NAMALWA (cell line): Measurements from ENCODE around the gene CACTIN.
A peak's percentile ranks its signal among the peaks of the same experiment; 100 is the strongest.
"Not testable (repeated sequence)": the region's sequence is repeated elsewhere in the genome, so short reads cannot be mapped to it uniquely, and the experiment has no call there.

ENCODE experiments used
- DNase-seq: peaks from one replicate; pipeline ENCODE4 v3.0.0-alpha.2; 2015; ENCODE audit warnings: low spot score

Gene CACTIN

DNA sequence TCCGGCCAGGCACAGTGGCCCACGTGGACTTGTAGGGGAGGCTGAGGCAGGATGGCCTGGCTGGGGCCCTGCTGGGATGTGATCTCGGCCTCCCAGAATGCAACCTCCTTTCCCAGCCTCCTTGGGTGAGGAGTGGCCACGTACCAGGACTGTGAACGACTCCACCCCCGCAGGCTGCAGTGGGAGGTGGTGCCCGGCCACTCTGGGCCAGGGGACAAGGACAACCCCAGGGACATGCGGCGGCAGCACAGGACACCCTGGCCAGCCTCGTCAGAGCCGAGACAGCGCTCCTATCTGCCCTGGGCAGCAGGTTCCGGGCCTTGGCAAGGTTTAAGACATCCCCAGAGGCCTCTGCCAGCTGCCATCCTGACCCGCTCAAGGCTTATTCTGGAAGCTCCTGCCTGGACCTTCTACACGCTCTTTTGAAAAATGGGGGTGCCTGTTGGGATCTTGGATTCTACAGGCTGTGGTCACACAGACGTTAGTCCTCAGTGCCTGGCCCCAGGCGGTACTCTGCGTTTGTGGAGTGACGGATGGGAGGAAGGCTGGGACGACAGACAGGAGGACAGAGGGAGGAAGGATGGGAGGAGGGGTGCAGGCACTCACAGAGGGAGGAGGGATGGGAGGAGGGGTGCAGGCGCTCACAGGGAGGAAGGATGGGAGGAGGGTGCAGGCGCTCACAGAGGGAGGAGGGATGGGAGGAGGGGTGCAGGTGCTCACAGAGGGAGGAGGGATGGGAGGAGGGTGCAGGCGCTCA, 19.9 kb upstream of the CACTIN start:
- no peak for DNase-seq

GRCh38 chr19:3645726-3646125, 19.1 kb upstream of the CACTIN start:
- DNase-seq = no peak

DNA sequence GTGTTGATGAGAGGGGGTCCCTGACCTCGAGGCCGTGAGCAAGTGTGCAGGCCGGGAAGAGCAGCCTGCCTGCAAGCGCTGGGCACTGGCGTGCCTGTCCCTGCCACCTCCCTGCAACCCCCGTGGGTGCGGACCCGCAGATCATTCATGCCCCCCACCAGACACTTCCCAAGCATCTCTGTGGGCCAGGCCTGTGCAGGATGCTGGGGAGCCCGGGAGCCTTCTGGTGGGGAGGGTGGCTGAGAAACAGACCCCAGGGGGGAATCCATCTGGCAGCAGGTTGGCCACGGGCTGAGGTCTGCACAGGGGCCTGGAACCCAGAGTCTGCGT, 18.4 kb upstream of the CACTIN start:
- DNase-seq = no peak

- DNase-seq = no peak
Measured at GRCh38 chr19:3644351-3645066, 17.9 kb upstream of the CACTIN start.

- DNase-seq = no peak
Measured at GRCh38 chr19:3643674-3644313, 17.2 kb upstream of the CACTIN start.

- DNase-seq = peak; percentile 54
Measured at GRCh38 chr19:3642987-3643673, 16.5 kb upstream of the CACTIN start.

DNA sequence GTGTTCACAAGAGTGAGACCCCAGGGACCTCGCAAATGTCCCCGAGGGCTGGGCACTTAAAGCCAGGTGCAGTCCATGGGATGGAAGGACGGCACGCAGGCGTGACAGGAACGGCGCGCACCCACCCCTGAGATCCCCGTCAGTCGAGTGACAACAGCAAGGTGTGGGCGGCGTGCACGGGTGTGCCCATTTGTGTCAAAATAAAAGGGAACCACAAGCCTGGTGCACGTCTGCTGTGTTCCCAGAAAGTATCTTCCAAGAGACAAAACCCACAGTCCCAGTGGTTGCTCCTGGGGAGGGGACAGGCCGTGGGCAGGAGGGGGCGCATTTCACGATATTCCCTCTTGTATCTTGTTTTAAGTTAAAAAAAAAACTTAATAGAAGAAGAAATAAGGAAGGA, 15.7 kb upstream of the CACTIN start:
- no peak for DNase-seq

GRCh38 chr19:3641515-3642269, 15.1 kb upstream of the CACTIN start:
- no peak for DNase-seq

GRCh38 chr19:3639479-3639878, 12.9 kb upstream of the CACTIN start:
- DNase-seq = no peak

DNA sequence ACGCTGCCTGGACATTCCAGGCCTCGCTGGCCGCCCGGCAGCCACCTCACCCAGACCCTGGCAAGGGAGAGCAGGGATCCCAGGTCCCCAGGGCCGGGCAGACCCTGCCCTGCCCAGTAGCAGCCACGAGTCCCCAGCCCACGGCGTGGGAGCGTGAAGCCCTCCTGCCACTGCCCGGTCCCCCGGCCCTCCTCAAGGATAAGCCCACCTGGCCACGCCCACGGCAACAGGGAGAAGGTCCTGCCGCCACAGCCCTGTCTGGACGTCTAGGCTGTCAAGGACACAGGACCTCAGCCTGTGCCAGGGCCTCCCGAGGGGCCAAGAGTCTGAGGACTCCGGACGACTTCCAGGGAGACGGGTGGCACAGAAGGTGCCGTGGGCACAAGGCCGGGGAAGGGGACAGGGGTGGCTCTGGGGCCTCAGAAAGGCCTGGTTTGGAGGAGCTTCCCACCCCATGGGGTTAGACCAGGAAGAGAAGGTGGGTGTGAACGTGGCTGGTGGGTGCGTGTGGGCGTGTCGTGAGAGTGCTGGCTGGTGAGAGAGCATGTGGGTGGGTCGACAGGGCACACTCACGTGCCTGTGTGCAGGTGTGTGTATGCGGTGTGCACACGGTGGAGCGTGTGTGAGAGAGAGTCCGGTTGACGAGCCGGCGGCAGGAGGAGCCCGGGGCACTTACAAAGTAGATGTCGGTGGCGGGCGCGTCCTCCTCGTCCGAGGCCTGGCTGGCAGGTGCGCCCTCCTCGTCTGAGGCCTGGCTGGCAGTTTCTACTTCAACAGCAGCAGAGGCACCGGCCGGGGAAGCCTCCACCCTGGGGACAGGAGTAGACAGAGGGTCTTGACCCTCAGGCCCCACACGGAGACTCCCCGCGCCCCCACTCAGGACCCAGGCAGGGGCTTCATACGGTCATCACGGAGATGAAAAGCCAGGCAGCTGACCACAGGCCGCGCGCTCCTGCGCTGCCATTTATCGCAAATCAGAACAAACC, 11.9 kb upstream of the CACTIN start:
- no peak for DNase-seq

DNA sequence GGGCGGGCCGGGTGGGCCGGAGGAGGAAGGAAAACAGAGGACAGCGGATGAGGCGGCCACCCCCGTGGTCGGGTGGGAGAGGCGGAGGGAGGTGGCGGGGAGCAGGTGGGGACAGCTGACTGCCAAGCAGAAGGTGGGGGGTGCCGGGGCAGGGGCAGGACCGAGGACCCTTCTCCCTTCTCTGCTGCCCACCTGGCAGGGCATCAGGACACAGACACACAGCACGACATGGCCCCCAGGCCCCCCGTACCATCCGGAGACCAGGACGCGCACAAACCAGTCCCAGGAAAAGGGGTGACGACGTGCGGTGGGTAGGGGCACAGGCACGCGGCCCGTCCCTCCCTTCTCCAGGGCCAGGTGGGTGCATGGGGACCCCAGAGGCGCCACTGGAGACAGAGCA, 11.0 kb upstream of the CACTIN start:
- no peak for DNase-seq

DNA sequence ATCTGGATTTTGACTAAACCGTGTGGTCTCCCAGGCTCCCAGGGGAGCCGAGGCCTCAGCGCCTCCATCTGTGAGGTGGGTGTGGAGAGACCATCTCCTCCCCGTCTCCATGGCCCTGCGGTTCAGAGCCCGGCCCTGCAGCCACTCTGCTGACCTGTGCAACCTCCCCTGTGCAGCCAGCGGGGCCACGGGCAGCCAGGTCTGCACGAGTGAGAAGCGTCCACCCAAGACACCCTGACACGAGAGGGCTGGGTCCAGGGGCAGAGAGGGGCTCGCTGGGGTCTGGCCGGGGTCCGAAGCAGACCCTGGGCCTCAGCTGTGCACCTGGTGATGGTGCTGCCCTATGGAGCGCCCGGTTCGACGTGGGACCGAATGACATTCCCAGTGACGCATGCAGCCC, 10.4 kb upstream of the CACTIN start:
- DNase-seq = no peak

DNA sequence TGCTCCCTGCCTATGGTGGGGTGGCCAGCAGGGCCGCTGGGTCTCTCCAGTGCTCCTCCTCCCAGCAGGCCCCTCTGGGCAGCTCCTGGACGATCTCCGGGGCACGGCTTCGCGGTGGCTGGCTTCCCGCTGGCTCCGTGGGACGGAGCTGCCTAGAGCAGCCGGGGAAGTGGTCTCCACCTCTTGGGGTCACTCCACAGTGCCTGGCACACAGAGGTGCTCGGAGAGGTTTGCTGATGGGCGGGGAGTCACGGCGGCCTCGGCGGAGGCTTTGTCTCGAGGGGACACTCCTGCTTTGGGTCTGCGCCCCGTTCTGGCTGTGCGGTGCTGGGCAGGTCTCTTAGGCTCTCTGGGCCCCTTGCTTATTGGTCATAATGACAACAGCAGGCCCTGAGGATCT, 9.9 kb upstream of the CACTIN start:
- no peak for DNase-seq

GRCh38 chr19:3634496-3635045, 8.0 kb upstream of the CACTIN start:
- no peak for DNase-seq

- DNase-seq = no peak
Measured at GRCh38 chr19:3633559-3633988, 7.0 kb upstream of the CACTIN start.

DNA sequence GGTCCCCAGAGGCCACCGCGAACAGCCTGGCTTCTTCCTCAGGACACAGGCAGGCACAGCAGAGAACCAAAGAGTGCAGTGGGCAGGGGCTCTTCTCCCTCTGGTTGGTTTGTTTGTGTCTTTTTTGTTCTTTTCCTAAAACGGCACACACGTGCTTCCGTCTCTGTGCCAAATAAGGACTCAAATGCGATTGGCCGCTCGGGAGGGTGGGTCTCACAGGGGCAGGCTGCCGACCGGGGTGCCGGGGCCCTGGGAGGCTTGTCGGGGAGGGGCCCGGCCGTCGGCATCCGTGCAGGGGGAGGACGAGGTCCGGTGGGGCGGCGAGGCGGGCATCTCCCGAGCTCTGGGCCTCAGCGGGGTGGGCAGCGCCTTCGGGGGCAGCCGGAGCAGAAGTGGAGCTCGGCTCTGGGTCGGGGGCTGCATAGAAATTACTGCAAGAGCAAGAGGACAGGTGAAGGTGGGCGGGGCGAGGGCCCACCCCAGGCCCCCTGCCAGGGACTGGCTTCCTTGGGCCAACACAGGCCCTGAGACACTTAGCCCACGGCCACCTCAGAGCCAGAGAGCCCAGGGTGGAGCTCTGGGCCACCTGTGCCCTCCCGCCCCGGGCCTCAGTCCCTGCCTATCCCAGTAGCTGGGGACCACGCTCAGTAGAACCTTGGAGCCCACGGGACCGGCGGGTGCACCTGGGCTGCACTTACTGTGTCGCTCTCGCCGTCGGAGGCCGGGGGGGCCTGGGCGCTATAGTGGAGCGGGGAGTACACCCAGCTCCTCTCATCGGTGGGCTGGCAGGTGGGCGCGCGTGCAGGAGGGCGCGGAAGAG, 6.4 kb upstream of the CACTIN start:
- no peak for DNase-seq

GRCh38 chr19:3632098-3632497, 5.5 kb upstream of the CACTIN start:
- DNase-seq = no peak

DNA sequence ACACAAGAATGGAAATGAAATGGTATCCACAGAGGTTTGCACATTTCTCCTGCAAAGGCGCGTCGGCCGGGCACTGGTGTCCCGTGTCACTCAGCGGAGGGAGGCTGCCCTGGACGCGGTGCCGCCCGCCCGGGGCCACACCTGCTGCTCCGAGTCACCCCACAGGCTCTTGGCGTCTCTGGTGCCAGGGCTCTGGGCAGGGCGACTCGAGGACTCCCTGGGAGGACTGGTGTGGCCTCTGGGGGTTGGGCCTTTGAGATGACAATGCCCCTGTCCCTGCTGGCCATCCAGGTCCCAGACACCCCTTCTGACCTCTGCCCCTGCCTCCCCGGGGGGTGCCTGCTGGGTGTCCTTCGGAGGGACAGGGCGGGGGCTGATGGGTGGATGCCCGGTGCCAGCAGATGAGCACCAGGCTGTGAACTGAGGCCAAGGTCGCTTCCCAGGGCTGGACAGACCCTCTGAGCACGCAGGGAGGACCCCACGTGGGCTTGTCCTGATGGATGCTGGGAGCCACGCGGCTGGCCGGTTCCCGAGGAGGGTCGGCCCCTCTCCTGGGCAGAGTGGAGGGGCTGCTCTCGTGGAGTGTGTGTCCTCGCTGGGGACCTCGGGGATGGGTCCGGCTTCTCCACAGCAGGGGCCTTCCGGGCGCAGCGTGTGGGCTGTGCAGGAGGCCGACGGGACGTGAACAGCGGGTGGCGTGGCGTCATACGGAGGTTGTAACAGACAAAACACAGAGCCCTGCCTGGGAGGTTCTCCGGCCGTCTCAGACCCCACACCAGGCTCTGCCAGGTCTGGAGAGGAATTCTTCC, 4.7 kb upstream of the CACTIN start:
- no peak for DNase-seq

- DNase-seq = not testable (repeated sequence)
Measured at GRCh38 chr19:3628766-3629165, 2.2 kb upstream of the CACTIN start.
